ENCODE data around the gene ADAT3.

ADAT3 gene

GRCh38 chr19:1908364-1908678 lies 3.1 kb downstream of the ADAT3 start:
- no peak for DNase-seq (ENCODE audit: low spot score)
- TF ChIP-seq CTCF (IDR thresholded peaks at IDR 0.05; ENCODE audit: borderline replicate concordance, control extremely low read depth, extremely low read depth, insufficient read depth, missing control alignments), result no peak
- in situ Hi-C loops (cut with MboI; ENCODE audit: low sequenced_read_pairs, unreplicated experiment), result no loop called here

GRCh38 chr19:1909761-1910080 lies 4.5 kb downstream of the ADAT3 start:
- in situ Hi-C loops (cut with MboI; ENCODE audit: low sequenced_read_pairs, unreplicated experiment), result no loop called here
- DNase-seq (ENCODE audit: low spot score), result no peak
- TF ChIP-seq CTCF (IDR thresholded peaks at IDR 0.05; ENCODE audit: borderline replicate concordance, control extremely low read depth, extremely low read depth, insufficient read depth, missing control alignments), result no peak

GRCh38 chr19:1910177-1910576 lies 5.0 kb downstream of the ADAT3 start:
- DNase-seq (ENCODE audit: low spot score), result no peak
- in situ Hi-C loops (cut with MboI; ENCODE audit: low sequenced_read_pairs, unreplicated experiment), result no loop called here
- TF ChIP-seq CTCF (IDR thresholded peaks at IDR 0.05; ENCODE audit: borderline replicate concordance, control extremely low read depth, extremely low read depth, insufficient read depth, missing control alignments), result no peak

- no peak for TF ChIP-seq CTCF (IDR thresholded peaks at IDR 0.05; ENCODE audit: borderline replicate concordance, control extremely low read depth, extremely low read depth, insufficient read depth, missing control alignments)
- in situ Hi-C loops (cut with MboI; ENCODE audit: low sequenced_read_pairs, unreplicated experiment), result no loop called here
- DNase-seq (ENCODE audit: low spot score), result no peak
Observed at GRCh38 chr19:1911098-1911497, 5.9 kb downstream of the ADAT3 start.

- no peak for DNase-seq (ENCODE audit: low spot score)
- in situ Hi-C loops (cut with MboI; ENCODE audit: low sequenced_read_pairs, unreplicated experiment), result no loop called here
- no peak for TF ChIP-seq CTCF (IDR thresholded peaks at IDR 0.05; ENCODE audit: borderline replicate concordance, control extremely low read depth, extremely low read depth, insufficient read depth, missing control alignments)
Observed at GRCh38 chr19:1911995-1912394, 6.8 kb downstream of the ADAT3 start.

- in situ Hi-C loops (cut with MboI; ENCODE audit: low sequenced_read_pairs, unreplicated experiment), result no loop called here
- DNase-seq (ENCODE audit: low spot score), result no peak
- no peak for TF ChIP-seq CTCF (IDR thresholded peaks at IDR 0.05; ENCODE audit: borderline replicate concordance, control extremely low read depth, extremely low read depth, insufficient read depth, missing control alignments)
Observed at GRCh38 chr19:1912760-1913505, 7.7 kb downstream of the ADAT3 start.
